Measurements from ENCODE around the gene QSOX2. TPM values are rescaled to one million over a fixed set of nuclear protein-coding genes. Genes with fewer than 3 reads are reported as not detected.

Gene QSOX2
- total RNA-seq (ENCODE audit: low replicate concordance) = 15.6 and 23.6 TPM in 2 replicates
- long read RNA-seq, partial matches to known transcripts = 0 of 6 reads
- long read RNA-seq, other reads (novel, unspliced or antisense) = 6 of 6 reads

DNA sequence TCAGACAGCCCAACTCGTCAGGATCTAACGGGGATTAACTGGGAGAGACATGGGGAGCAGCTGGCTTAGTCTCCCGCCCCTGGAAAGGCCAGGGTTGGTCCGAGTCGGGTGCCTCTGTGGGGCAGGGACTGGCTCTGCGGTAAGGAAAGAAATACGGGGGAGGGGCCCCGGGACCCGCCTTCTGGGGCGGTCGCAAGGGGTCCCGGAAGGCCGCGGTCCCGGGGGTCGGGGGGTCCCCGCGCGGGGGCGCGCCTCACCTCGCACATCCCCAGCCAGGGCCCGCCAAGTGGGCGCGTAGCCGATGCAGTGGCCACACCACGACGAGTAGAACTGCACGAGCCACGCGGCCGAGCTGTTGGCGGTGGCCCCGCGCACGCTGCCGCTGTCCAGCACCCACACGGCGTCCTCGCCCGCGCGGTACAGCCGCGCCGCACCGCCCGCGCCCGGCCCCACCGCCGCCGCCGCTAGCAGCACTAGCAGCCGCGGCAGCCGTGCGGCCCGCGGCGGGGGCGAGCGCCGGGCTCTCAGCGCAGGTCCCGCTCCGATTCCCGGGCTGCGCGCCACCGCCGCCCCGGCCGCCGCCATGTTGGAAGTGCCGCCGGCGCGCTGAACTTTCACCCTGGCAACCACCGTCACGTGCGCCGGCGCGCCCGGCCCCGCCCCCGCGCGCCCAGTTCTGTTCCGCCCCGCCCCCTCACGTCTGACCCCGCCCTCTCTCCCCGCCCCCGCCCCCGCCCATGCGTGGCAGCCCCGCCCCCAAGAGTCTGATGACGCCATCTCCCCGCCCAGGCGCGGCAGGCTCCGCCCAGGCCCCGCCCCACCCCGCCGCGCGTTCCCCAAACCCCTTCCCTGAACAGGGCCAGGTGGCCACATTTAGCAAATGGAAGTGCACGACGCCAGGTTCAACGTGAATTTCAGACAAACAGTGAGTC lies at the start of gene QSOX2:
TSS of gene QSOX2 (minus strand) at position 594 of the 932 bp plus-strand sequence. CDS start at position 585, 9 bp downstream.
- no peaks in the 10 kb centered on the region for H3K36me3 Mint-ChIP-seq
- H3K27me3 Mint-ChIP-seq = peaks cover 4% of the 10 kb centered on the region
- no peak for TF ChIP-seq CTCF (conservative IDR thresholded peaks at IDR 0.05)
- peaks cover 25% of the 10 kb centered on the region for H3K4me1 Mint-ChIP-seq (ENCODE audit: unreplicated experiment)
- peak; percentile 91 for DNase-seq (ENCODE audit: extremely low spot score, unreplicated experiment)
- H3K4me3 Mint-ChIP-seq = peak within 1 kb of the TSS; percentile 94
- peak within 1 kb of the TSS; percentile 71 for H3K27ac Mint-ChIP-seq
- H3K9me3 Mint-ChIP-seq = no peaks in the 10 kb centered on the region

GRCh38 chr9:136295055-136295454 lies 49.4 kb upstream of the QSOX2 start:
- TF ChIP-seq CTCF (conservative IDR thresholded peaks at IDR 0.05) = no peak

GRCh38 chr9:136294437-136294836 lies 48.8 kb upstream of the QSOX2 start:
- H3K27ac Mint-ChIP-seq = no peak overlapping the region
- no peak for TF ChIP-seq CTCF (conservative IDR thresholded peaks at IDR 0.05)
- no peak for DNase-seq (ENCODE audit: extremely low spot score, unreplicated experiment)
- H3K4me1 Mint-ChIP-seq (ENCODE audit: unreplicated experiment) = no peaks in the 10 kb centered on the region
- no peaks in the 10 kb centered on the region for H3K9me3 Mint-ChIP-seq
- H3K36me3 Mint-ChIP-seq = no peaks in the 10 kb centered on the region
- no peak overlapping the region for H3K4me3 Mint-ChIP-seq
- H3K27me3 Mint-ChIP-seq = peaks cover 7% of the 10 kb centered on the region

More at GRCh38 chr9:136295055-136295454, 49.4 kb upstream of the QSOX2 start:
- DNase-seq (ENCODE audit: extremely low spot score, unreplicated experiment) = no peak
- Mint-ChIP-seq H3K9me3 (no peaks in the 10 kb centered on the region), H3K36me3 (no peaks in the 10 kb centered on the region), H3K27me3 (peaks cover 7% of the 10 kb centered on the region), H3K27ac (peak overlapping the region; percentile 66), H3K4me3 (no peak overlapping the region), H3K4me1 (ENCODE audit: unreplicated experiment) (no peaks in the 10 kb centered on the region)

DNA sequence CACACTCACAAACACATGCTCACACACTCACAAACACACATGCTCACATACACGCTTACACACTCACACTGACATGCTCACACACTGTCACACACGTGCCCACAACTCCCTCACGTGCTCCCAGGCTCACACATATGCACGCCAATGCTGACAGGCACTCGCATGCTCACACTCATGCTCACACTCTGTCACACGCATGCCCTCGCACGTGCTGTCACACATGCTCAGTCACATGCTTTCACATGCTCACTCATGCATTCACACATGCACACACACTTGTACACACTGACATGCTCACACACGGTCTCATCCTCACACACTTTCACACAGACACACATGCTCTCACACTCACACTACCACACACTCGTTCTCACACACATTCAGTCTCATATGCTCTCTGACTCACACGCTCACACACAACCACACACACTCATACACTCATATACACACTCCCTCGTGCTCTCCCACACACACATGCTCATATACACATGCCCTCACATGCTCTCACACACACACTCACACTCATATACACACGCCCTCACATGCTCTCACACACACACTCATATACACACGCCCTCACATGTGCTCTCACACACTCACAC lies 48.0 kb upstream of the QSOX2 start:
- Mint-ChIP-seq H3K27me3 (peaks cover 7% of the 10 kb centered on the region), H3K4me3 (no peak overlapping the region), H3K27ac (no peak overlapping the region), H3K36me3 (no peaks in the 10 kb centered on the region), H3K4me1 (ENCODE audit: unreplicated experiment) (no peaks in the 10 kb centered on the region), H3K9me3 (no peaks in the 10 kb centered on the region)
- no peak for DNase-seq (ENCODE audit: extremely low spot score, unreplicated experiment)
- TF ChIP-seq CTCF (conservative IDR thresholded peaks at IDR 0.05) = no peak

GRCh38 chr9:136292591-136293448 lies 47.2 kb upstream of the QSOX2 start:
- TF ChIP-seq CTCF (conservative IDR thresholded peaks at IDR 0.05) = no peak
- Mint-ChIP-seq H3K9me3 (no peaks in the 10 kb centered on the region), H3K4me3 (no peak overlapping the region), H3K4me1 (ENCODE audit: unreplicated experiment) (no peaks in the 10 kb centered on the region), H3K36me3 (no peaks in the 10 kb centered on the region), H3K27me3 (peaks cover 8% of the 10 kb centered on the region), H3K27ac (no peak overlapping the region)
- DNase-seq (ENCODE audit: extremely low spot score, unreplicated experiment) = no peak

All from type B pancreatic cell (in vitro differentiated cells).